ENCODE measurements around the gene TMPRSS6. TPM values are rescaled to one million over a fixed set of nuclear protein-coding genes. Genes with fewer than 3 reads are reported as not detected.

Gene TMPRSS6
- total RNA-seq, 4 donors from 2014 or later = not detected

DNA sequence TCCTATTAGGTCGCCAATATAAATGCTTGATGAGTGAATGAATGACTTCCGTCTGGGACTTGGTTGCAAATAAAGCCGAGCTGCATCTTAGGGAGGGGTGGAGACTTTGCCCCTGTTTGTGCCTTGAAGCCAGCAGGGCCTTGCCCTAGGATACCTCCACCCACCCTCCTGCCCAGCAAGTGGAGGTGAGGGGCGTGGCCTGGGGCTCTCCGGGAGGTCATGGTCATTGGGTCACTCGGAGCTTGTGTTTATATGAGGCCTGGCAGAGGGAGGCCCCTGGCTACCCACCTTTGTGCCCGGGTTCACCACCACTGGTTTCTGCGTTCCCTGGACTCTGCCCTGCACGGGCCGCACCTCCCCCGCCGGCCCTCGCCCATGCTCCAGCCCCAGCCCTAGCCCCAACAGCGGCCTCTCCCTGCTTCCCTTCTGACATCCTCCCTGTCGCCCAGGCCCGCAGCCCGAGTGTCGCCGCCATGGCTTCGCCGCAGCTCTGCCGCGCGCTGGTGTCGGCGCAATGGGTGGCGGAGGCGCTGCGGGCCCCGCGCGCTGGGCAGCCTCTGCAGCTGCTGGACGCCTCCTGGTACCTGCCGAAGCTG lies 85.7 kb downstream of the TMPRSS6 start:
- Histone ChIP-seq H3K27ac (no peak overlapping the region), H3K36me3 (peaks cover 0 to 57% of the 10 kb centered on the region in 2 donors), H3K27me3 (no peaks in the 10 kb centered on the region), H3K9me3 (no peaks in the 10 kb centered on the region), H3K4me1 (peaks cover 0 to 46% (median 13%) of the 10 kb centered on the region in 3 donors), H3K4me3 (no peak overlapping the region)
- 88% methylated on average over 11 of the region's 34 CpGs; no CpG with 5 or more reads in 1 of the 2 donors for WGBS, 2 donors (ENCODE audit: low coverage in 1 of 2)
- TF ChIP-seq, protein P1, sequence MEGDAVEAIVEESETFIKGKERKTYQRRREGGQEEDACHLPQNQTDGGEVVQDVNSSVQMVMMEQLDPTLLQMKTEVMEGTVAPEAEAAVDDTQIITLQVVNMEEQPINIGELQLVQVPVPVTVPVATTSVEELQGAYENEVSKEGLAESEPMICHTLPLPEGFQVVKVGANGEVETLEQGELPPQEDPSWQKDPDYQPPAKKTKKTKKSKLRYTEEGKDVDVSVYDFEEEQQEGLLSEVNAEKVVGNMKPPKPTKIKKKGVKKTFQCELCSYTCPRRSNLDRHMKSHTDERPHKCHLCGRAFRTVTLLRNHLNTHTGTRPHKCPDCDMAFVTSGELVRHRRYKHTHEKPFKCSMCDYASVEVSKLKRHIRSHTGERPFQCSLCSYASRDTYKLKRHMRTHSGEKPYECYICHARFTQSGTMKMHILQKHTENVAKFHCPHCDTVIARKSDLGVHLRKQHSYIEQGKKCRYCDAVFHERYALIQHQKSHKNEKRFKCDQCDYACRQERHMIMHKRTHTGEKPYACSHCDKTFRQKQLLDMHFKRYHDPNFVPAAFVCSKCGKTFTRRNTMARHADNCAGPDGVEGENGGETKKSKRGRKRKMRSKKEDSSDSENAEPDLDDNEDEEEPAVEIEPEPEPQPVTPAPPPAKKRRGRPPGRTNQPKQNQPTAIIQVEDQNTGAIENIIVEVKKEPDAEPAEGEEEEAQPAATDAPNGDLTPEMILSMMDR (IDR thresholded peaks at IDR 0.05) = no peak
- TF ChIP-seq EP300 (IDR thresholded peaks at IDR 0.05) (no peak), POLR2AphosphoS5 (IDR thresholded peaks at IDR 0.05) (no peak), POLR2A (IDR thresholded peaks at IDR 0.05) (no peak)
- ATAC-seq = no peak

DNA sequence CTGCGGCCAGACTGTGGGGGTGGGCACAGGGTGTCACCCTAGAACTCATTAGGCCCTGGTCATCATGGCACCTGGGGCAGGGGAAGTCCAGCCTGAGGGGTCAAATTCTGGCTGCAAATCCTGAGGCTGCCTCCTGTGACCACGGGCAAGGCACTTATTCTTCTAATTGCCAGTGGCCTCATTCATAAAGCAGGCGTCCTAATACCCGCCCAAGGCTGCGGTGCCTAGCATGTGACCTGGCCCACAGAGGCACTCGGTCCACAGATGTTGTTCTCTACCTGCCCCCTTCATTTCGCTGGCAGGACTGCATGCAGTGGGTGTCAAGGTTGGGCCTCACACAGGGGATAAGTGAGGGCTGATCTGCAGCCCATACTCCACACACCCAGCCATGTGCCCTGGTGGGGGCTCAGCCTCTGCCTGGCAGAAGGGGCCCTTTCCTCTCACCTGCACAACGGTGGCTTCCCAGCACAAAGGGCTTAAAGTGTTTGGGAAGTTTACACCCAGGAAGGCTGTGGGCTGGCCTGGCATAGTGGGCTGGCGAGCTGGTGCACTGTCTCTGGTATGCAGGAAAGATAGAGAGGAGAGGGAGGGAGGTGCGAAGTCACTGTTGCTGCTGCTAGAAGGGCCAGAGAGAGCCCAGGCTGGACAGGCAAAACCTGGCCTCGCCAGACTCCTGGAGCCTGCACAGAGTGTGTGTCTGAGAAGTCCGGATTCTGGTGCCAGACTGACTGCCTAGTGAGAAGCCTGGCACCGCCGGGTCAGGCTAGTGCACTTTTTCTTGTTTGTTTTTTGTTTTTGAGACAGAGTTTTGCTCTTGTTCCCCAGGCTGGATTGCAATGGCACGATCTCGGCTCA lies 86.8 kb downstream of the TMPRSS6 start:
- ATAC-seq = no peak
- H3K4me3 ChIP-seq = no peak overlapping the region
- peaks cover 0 to 51% of the 10 kb centered on the region in 2 donors for H3K36me3 ChIP-seq
- no peak overlapping the region for H3K27ac ChIP-seq
- H3K27me3 ChIP-seq = no peaks in the 10 kb centered on the region
- 92 to 95% methylated on average over 2 to 4 of the region's 16 CpGs for WGBS, 2 donors (ENCODE audit: low coverage in 1 of 2)
- H3K4me1 ChIP-seq = peaks cover 0 to 57% (median 22%) of the 10 kb centered on the region in 3 donors
- H3K9me3 ChIP-seq = no peaks in the 10 kb centered on the region
- no peak for TF ChIP-seq POLR2AphosphoS5 (IDR thresholded peaks at IDR 0.05)
- TF ChIP-seq EP300 (IDR thresholded peaks at IDR 0.05) = no peak
- TF ChIP-seq, protein P1 (IDR thresholded peaks at IDR 0.05) = no peak
- TF ChIP-seq POLR2A (IDR thresholded peaks at IDR 0.05) = no peak

DNA sequence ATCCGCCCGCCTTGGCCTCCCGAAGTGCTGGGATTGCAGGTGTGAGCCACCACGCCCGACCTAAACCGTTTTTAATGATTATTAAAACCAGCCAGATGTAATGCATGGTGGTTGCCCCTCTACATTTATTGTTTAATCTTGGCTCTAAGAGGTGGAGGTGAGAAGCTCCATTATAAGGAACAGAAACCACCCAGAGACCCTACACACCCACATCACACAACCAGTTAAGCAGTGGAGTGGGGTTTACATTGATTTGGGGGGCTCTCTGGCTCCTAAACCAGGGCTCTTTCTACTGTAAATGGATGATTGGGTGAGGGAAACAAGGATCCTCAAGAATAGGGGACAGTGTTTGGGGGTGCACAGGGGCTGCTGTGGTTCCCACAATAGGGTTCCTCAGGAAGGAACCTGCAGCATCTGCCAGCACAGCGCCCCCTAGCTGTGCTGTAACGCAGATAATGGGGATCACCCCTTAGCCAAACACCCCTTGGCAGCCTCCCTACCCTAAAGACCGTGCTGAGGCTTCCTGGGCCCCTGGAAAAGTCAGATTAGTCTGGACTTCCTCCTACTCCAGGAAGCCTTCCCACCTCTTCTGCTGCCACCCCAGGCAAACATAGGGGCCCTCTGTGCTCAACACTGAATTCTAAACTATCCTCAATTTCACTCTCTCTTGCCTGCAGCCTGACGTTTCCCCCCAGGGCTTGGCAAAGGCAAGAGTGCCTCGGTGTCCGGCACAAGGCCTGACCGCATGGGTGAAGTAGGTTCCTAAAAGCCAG lies 87.6 kb downstream of the TMPRSS6 start:
- H3K9me3 ChIP-seq = no peaks in the 10 kb centered on the region
- no peak for TF ChIP-seq POLR2A (IDR thresholded peaks at IDR 0.05)
- TF ChIP-seq, protein P1 (IDR thresholded peaks at IDR 0.05) = peak in 3 of 4 experiments; percentile 43 to 73 (median 46)
- WGBS, 2 donors (ENCODE audit: low coverage in 1 of 2) = 65 to 100% methylated on average over 6 to 12 of the region's 13 CpGs
- H3K36me3 ChIP-seq = peaks cover 0 to 50% of the 10 kb centered on the region in 2 donors
- H3K4me1 ChIP-seq = peaks cover 0 to 66% (median 30%) of the 10 kb centered on the region in 3 donors
- H3K27ac ChIP-seq = peak overlapping the region in 1 of 4 donors; percentile 22
- H3K27me3 ChIP-seq = no peaks in the 10 kb centered on the region
- H3K4me3 ChIP-seq = no peak overlapping the region
- no peak for ATAC-seq

DNA sequence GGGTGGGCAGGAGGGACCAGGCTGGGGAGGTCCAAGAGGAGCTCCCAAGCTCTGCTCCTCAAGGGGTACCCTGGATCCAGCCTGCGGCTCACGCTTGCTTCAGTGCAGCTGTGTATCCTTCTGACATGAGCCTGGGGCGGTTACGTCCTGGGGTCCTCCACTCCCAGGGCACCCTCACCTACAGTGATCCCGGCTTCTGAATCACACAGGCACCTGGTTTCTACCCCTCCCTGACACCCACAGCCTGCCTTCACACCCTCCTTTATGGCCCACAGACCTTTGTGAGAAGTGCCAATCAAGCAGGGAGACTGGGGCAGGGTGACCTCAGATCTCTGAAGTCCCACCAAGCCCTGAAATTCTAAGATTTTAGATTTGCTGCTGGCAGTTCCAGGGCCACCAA lies 88.5 kb downstream of the TMPRSS6 start:
- WGBS, 2 donors (ENCODE audit: low coverage in 1 of 2) = 89 to 90% methylated on average over 2 to 3 of the region's 5 CpGs
- no peaks in the 10 kb centered on the region for H3K27me3 ChIP-seq
- peaks cover 0 to 74% (median 34%) of the 10 kb centered on the region in 3 donors for H3K4me1 ChIP-seq
- H3K27ac ChIP-seq = peak overlapping the region in 2 of 4 donors; percentile 95 to 96
- H3K36me3 ChIP-seq = peaks cover 0 to 50% of the 10 kb centered on the region in 2 donors
- ATAC-seq = no peak
- TF ChIP-seq, protein P1 (IDR thresholded peaks at IDR 0.05) = no peak
- no peak for TF ChIP-seq EP300 (IDR thresholded peaks at IDR 0.05)
- no peak for TF ChIP-seq POLR2A (IDR thresholded peaks at IDR 0.05)
- TF ChIP-seq POLR2AphosphoS5 (IDR thresholded peaks at IDR 0.05) = no peak
- H3K4me3 ChIP-seq = peak overlapping the region in 1 of 2 donors; percentile 93
- H3K9me3 ChIP-seq = no peaks in the 10 kb centered on the region
